Kidney tubule cell (primary cell): ENCODE results near the gene UGT1A5.

Experiments used
- DNase-seq: peaks from one replicate; pipeline ENCODE4 v3.0.0-alpha.2; 2018; ENCODE audit warnings: low spot score

UGT1A5 gene

DNA sequence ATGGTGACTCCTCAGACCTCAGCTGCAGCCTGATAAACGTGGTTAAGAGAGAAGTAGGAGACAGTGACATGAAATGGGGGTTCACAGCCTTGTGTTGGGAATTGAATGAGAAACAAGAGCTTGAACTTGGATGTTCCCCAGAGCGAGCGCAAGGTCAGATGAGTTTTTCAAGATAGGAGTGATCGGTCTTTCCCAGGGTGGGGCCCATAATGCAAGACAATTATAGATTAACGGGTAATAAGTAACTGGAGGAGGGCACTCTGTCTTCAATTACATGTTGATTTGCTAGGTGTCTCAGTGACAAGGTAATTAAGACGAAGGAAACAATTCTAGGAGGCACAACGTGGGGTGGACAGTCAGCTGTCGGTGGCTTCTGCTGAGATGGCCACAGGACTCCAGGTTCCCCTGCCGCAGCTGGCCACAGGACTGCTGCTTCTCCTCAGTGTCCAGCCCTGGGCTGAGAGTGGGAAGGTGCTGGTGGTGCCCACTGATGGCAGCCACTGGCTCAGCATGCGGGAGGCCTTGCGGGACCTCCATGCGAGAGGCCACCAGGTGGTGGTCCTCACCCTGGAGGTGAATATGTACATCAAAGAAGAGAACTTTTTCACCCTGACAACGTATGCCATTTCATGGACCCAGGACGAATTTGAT lies at the start of gene UGT1A5:
UGT1A5 (plus strand) TSS at position 297 of the 651 bp plus-strand sequence; CDS start at position 382, 85 bp downstream.
- no peak for DNase-seq

DNA sequence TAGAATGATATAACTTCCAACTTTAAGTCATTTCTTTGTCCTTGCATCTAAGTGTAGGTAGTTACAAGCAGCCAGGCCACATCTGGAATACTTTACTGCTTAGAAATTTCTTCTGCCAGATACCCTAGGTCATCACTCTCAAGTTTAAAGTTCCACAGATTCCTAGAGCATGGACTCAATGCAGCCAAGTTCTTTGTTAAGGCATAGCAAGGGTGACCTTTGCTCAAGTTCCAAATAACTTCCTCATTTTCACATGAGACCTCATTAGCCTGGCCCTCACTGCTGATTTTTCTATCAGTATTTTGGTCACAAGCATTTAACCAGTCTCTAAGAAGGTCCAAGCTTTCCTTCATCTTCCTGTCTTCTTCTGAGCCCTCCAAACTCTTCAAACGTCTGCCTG lies 48.8 kb upstream of the UGT1A5 start:
- DNase-seq = peak; percentile 24

DNA sequence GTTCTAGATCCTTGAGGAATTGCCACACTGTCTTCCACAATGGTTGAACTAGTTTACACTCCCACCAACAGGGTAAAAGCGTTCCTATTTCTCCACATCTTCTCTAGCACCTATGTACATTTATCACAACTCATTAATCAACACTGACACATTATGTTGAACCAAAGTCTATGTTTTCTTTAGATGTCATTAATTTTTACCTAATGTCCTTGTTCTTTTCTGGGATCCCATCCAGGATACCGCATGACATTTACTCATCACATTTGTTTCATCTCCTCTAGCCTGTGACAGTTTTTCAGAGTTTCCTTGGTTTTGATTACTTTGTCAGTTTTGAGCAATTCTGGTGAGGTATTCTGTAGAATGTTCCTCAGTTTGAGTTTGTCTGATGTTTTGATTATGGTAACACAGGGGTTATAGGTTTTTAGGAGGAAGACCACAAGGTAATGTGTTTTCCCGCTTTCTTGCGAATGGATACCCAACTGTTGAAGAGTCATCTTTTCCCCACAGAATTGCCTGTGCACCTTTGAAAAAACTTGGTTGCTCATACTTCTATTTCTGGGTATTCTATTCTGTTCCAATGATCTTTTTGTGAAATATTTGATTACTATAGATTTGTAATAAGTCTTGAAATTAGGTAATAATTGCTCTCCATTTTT lies 44.0 kb upstream of the UGT1A5 start:
- peak; percentile 80 for DNase-seq

DNA sequence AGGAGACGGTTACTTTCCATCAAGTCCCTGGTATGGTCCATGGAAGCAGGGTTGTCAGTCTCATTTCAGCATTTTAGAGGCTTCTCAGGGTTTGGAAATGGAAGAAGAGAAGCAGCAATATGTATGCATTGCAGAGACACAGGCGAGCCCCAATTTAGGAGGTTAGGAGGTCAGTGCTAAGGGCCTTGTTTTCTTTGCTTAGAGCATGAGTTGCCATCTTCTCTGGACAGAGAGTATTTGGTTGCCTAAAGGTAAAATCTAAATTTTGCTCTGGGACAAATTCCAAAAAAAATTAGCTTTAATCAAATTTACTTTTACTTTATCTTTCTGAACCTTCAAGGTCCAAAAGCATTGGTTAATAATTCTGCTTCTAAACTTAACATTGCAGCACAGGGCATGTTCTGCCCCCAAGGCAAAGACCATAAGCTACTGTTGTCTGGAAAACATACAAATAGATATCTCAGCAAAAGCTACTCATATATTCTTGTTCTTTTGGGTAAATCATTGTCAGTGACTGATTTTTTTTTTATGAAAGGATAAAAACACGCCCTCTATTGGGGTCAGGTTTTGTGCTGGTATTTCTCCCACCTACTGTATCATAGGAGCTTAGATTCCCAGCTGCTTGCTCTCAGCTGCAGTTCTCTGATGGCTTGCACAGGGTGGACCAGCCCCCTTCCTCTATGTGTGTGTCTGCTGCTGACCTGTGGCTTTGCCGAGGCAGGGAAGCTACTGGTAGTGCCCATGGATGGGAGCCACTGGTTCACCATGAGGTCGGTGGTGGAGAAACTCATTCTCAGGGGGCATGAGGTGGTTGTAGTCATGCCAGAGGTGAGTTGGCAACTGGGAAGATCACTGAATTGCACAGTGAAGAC lies 41.2 kb upstream of the UGT1A5 start, which contains the start of gene UGT1A9:
UGT1A9 (plus strand) TSS at position 609 of the 872 bp plus-strand sequence; CDS start at position 646, 37 bp downstream.
- peak; percentile 72 for DNase-seq

DNA sequence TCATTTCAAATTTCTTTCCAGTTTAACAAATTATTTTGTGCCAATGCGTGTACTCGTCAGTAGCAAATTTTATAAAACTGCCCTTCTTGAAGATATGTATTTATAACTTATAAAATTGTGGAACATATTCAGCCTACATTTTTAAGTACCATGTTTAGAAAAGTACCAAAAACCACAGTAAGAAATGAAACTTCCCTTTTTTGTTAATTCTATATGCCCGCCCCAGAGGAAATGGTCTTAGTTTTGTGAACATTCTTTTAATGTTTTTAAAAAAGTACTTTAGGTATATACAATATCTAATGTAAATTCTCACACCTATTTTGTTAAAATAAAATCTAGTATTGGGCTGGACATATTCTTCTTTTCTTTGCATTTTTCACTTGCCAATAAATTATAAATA lies 39.8 kb upstream of the UGT1A5 start:
- DNase-seq = no peak

DNA sequence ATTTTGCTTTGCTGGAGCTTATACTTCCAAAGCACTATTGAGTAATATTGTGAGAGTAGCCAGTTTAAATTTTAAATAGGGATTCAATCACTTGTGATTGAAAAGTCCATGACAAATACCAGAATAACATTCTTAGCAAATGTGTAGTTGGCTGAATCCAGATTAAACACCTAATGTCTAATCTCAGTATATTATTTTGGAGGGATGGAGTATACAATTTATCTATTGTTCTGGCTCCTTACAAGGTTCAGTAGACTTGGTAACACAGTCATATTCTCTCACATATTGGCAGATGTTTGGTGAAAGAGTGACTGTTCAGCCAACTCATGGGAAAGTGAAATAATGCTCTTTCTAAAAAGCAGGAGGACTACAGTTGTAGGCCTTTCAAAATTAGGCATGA lies 38.8 kb upstream of the UGT1A5 start:
- DNase-seq = peak; percentile 80

DNA sequence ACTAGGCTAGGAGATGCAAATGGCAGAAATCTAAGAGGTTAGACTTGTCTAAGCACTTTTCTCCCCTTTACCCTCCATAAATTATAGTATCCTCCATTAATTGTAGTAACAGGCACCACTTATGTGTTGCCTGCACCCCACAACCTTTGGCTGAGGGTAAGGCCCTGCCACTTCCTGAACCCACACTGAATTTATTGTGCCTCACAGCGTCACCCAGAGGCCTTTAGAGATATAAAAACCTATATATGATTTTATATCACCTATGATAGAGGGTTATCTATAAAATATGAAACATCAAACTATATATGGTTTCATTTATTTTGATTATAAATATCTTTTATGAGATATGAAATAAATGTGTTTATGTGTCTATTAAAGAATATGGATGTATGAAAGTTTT lies 38.4 kb upstream of the UGT1A5 start:
- DNase-seq = peak; percentile 26

DNA sequence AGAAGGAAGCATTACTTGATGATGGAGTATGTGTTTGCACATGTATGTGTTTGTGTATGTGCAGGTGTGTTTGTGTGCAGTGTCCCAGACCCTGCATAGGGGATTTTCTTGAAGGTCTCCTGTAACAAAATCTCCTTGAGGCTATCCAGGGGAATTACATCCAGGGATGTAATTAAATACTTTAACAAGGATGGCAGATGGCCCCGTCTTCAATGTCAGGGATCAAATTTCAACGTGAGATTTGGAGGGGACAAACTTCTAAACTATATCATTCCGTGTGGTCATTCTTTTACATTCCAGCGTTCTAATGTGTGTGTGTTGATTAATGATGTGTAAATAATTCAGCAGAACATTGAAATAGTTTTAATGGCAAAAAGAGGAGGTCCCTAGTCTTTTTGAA lies 37.7 kb upstream of the UGT1A5 start:
- peak; percentile 59 for DNase-seq

DNA sequence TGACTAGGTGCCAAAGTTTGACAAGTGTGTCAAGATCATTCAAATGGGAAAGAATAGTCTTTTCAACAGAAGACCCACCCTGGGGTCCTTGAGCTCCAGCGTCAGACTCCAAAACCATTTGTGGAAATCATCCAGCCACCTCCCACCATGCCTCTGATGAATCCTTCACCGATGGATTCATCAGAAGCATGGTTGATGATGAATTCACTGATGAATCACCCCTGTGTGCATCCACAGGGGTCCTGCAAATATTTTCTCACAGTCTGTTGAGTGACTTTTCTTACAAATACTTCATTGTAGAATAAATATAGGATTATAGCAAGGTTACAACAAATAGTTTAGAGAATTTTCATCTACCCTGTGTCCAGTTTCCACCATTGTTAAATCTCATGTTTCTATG lies 36.7 kb upstream of the UGT1A5 start:
- DNase-seq = peak; percentile 82

DNA sequence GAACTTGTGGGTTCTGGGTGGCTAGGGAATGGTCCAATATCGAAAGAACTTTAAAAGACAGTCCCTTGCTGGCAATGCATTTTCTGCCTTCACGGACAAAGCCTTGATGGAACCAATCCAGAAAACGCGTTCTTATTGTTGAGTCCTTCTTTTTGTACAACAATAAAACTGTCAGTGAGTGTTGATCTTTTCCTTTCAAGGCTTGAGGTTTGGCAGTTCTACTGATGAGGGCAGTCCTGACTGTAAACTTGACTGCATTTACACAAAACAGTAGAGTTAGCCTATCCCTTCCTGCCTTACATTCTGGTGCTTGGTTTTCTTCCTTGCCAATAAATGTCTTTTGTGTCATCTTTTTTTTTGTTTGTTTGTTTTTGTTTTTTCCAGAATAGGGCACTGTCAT lies 33.5 kb upstream of the UGT1A5 start:
- DNase-seq = no peak

DNA sequence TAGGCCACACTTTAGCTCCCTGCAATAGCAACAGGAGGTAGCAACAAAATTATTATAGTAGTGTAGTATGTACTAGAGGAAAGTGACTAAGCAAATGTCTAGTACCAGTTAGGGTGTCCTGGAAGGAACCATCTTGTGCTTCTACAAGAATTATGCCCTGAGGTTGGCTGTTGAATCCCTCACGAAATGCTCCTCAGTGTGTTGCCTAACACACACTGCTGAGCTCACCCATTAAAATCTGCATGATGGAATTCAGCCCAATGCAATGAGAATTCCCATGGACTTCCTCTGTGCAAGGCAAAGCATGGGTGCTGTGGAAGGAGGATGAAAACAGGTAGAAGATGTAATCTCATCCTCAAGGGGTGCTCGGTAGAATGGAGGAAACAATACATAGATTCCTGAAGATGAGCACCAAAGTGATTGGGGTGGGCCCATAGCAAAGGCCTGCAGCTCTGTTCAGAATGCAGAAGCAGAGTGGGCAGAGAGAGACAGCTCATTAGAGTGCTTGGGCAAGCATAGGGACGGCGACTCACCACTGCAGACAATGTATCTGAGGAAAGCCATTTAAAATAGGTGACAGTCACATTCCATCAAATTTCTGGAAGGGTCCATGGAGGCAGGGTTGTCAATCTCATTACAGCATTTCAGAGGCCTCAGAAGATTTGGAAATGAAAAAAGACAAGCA lies 32.2 kb upstream of the UGT1A5 start:
- peak; percentile 20 for DNase-seq

DNA sequence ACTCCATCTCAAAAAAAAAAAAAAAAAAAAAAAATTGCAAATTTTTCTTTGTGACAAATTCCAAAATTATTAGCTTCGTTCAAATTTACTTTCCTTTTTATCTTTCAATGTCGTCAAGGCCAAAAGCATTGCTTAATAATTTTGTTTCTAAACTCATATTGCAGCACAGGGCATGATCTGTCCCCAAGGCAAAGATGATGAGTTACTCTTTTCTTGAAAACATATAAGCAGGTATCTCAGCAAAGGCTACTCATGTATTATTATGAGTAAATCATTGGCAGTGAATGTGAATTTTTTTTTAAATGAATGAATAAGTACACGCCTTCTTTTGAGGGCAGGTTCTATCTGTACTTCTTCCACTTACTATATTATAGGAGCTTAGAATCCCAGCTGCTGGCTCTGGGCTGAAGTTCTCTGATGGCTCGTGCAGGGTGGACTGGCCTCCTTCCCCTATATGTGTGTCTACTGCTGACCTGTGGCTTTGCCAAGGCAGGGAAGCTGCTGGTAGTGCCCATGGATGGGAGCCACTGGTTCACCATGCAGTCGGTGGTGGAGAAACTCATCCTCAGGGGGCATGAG lies 31.1 kb upstream of the UGT1A5 start, which contains the start of gene UGT1A7:
UGT1A7 (plus strand) TSS at position 381 of the 579 bp plus-strand sequence; CDS start at position 418, 37 bp downstream.
- no peak for DNase-seq

DNA sequence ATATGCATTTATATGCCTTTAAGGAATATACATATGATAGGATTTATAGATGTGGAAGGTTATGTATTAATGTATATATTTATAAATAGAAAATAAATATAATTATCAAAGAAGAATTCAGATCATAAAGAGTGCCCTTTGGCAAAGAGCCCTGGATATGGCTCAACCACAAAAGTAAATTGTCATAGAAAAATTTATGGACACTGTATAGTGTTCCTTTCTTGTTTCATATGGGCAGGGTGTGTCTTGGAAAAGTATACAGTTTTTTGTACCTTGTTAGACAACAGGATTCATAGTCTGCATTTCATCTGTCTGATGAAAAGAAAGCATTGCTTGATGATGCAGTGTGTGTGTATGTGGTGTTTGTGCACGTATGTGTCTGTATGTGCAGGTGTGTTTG lies 28.1 kb upstream of the UGT1A5 start:
- DNase-seq = no peak

DNA sequence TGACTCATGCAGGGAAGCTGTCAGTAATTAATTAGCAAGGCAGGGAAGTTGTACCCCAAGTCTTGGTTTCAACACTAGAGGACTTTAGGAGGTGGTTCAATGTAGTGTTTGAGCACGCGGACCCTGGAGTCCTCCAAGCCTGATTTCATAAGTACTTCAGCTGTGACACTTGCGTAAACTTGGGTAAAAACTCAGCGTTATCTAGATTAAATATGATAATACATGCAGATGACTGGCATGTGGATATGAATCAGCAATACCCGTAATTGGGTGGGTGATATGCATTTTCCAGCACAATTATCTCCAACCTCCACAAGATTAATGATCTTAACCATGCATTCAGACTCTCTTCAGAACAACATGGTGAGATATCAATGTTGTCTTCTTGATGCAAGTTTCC lies 25.8 kb upstream of the UGT1A5 start:
- no peak for DNase-seq

DNA sequence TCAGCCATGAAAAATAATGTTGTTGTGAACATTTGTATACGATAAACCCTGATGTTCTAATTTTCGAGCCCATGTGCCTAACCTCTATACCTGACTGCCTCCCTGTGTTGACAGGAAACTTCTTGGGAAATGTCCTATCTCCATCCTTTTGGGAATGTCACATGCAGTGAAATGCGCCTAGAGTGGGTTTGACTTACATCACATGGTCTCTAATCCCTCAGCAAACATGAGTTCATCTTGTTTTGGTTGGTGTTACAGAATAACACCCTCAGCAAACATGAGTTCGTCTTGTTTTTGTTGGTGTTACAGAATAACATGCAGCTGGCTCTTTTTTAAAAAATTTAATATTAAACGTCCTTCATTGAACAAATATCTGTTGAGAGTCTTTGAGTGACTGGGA lies 24.4 kb upstream of the UGT1A5 start:
- DNase-seq = no peak

DNA sequence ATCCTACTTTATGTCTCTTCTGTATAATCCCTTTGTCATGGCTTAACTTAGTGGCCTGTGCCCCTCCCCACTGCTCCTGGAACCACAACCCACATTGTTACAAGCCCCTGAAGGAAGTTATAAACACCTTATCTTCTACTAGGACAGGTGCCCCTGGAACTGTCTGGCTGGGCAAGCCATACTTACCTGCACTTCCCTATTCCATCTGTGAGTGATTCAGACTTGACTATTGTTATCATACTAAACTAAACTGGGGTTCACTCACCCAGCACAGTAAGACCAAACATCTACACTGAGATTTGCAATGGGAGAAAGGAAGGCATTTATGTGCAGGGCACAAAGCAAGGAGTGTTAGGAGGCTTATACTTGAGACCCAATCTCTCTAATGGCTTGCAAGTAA lies 23.7 kb upstream of the UGT1A5 start:
- DNase-seq = no peak

DNA sequence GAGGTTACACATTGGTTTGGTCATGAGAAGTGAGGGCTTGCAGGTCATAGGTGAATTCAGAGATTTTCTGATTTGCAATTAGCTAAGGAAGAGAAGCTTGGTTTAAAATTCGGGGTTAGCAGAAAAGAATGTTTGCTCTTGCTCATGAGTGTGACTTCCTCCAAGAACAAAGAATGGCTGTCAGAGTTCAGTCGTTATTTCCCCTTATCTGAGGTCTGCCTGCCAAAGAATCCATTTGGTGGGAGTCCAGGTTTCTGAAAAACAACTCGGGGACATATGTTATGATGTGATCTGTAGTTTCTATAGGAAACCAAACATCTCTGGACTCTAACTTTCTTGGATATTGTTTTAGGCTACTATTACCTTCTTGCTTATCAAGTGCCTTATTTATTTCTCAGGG lies 23.2 kb upstream of the UGT1A5 start:
- peak; percentile 13 for DNase-seq

DNA sequence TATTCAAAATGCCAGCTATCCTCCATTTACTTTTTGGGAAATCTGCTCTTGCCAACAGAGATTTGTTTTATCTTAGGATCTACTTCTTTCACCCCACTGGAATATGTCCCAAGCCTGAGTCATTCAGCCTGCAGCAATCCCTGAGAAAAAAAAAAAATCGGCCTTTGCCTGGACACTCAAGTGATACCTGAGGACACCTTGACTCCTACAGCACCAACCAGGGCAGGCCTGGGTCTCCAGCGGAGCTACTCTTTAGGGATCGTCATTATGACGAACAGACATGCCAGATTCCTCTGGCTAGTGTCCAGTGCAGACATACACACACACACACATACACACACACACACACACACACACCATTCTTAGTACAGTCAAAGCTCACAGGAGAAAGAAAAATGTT lies 22.3 kb upstream of the UGT1A5 start:
- DNase-seq = peak; percentile 70

DNA sequence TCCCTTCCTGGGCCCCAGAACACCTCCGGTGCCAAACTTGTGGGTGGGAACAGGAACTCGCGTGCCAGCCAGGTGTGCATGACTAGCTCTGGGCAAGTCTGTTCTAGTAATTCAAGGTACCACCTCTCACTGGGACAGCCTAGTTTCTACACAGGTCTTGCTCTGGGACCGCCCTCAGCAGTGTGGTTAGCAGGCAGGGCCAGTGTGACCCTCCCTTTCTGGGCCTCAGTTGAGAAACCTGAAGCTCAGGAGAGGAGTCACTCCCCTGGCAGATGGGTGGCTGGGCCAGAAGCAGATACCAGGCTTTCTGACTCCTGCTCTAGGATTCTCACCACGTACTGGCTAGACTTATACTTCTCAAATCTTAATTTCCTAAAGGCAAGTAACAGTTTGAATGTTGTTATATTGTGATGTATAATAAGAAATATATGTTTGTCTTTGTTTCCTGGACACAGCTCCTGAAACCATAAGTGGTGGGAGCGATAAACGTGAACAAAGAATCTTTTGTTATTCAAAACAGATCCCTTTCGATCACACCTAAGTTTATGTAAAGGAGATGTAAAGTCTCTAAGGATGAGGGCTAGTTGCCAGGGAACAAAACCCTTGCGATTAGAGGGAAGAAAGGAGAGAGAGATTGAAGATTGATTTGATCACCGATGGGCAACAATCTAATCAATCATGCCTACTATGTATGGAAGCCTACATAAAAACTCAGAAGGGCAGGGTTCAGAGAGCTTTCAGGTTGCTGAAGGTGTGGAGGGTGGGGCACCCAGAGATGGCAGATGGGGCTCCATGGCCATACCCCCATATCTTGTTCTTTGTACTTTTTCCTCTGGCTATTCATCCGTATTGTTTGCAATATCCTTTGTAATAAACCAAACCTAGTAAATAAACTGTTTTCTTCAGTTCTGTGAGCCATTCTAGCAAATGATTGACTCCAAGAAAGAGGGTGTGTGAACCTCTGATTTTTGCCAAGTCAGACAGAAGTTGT lies 21.0 kb upstream of the UGT1A5 start:
- peak; percentile 78 for DNase-seq

DNA sequence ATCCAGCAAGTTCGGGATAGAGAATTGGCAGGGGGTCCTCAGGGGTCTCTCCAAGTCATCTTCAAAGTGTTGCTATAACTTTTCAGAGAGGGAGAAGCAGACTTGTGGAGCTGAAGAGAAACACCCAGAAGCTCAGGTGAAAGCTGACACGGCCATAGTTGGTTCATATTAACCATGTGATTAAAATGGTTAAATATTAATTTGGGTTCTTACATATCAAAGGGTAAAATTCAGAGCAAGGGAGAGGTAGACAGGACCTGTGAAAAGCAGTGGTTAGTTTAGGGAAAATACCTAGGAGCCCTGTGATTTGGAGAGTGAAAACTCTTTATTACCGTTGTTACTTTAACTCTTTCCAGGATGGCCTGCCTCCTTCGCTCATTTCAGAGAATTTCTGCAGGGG lies 20.1 kb upstream of the UGT1A5 start, which contains the start of gene UGT1A6:
UGT1A6 (plus strand) TSS at position 243 of the 400 bp plus-strand sequence; CDS start at position 358, 115 bp downstream.
- peak; percentile 68 for DNase-seq
